NK-92 treated with Interleukin-12 subunit alpha and Interleukin-12 subunit beta, amount 100 ng/mL, for 24 hours (cell line): ENCODE results near the gene SH3GLB2.
"Not testable (repeated sequence)": the region's sequence is repeated elsewhere in the genome, so short reads cannot be mapped to it uniquely, and the experiment has no call there.

Experiments used
- DNase-seq: peaks from one replicate; lab custom pipeline; 2025; lab: John Stamatoyannopoulos, UW

The SH3GLB2 gene

GRCh38 chr9:128998462-128998861 lies 29.7 kb downstream of the SH3GLB2 start:
- DNase-seq = no peak

- no peak for DNase-seq
Measured at GRCh38 chr9:128995791-128996190, 32.3 kb downstream of the SH3GLB2 start.

- DNase-seq = no peak
Measured at GRCh38 chr9:128992995-128993394, 35.1 kb downstream of the SH3GLB2 start.

- DNase-seq = no peak
Measured at GRCh38 chr9:128987805-128988204, 40.3 kb downstream of the SH3GLB2 start.

GRCh38 chr9:128986671-128987070 lies 41.5 kb downstream of the SH3GLB2 start:
- DNase-seq = no peak

- no peak for DNase-seq
Measured at GRCh38 chr9:128983536-128983935, 44.6 kb downstream of the SH3GLB2 start.

GRCh38 chr9:128979111-128979510 lies 49.0 kb downstream of the SH3GLB2 start:
- no peak for DNase-seq

- DNase-seq = no peak
Measured at GRCh38 chr9:128972956-128973355, 55.2 kb downstream of the SH3GLB2 start.

GRCh38 chr9:128969491-128969890 lies 58.6 kb downstream of the SH3GLB2 start:
- DNase-seq = no peak

GRCh38 chr9:128961403-128961802 lies 66.7 kb downstream of the SH3GLB2 start:
- not testable (repeated sequence) for DNase-seq
